Measurements from ENCODE around the gene HMGB3.
A peak's percentile ranks its signal among the peaks of the same experiment; 100 is the strongest.

The HMGB3 gene

GRCh38 chrX:150982788-150983520, at the start of gene HMGB3:
Gene HMGB3 (plus strand): TSS chrX:150983335. CDS start chrX:150985600, 2,265 bp downstream.
- Histone ChIP-seq H3K4me3 (ENCODE audit: low read depth in 1 of 2, low read length in 2 of 2) (peak within 1 kb of the TSS; percentile 56 to 68), H3K36me3 (ENCODE audit: control insufficient read depth in 1 of 2, insufficient read depth in 2 of 2, low read length in 2 of 2) (no peaks in the 10 kb centered on the region), H3K27ac (ENCODE audit: low read length) (no peak within 1 kb of the TSS), H3K27me3 (ENCODE audit: low read depth, low read length) (no peaks in the 10 kb centered on the region), H3K4me1 (ENCODE audit: control insufficient read depth in 1 of 2, insufficient read depth in 2 of 2, low read length in 2 of 2) (no peaks in the 10 kb centered on the region), H3K9me3 (ENCODE audit: control insufficient read depth in 1 of 2, low read length in 2 of 2) (no peaks in the 10 kb centered on the region)

- no peak overlapping the region for H3K27ac ChIP-seq (ENCODE audit: low read length)
- H3K4me3 ChIP-seq (ENCODE audit: low read depth in 1 of 2, low read length in 2 of 2) = no peak overlapping the region
- H3K9me3 ChIP-seq (ENCODE audit: control insufficient read depth in 1 of 2, low read length in 2 of 2) = no peaks in the 10 kb centered on the region
- no peaks in the 10 kb centered on the region for H3K36me3 ChIP-seq (ENCODE audit: control insufficient read depth in 1 of 2, insufficient read depth in 2 of 2, low read length in 2 of 2)
- H3K27me3 ChIP-seq (ENCODE audit: low read depth, low read length) = no peaks in the 10 kb centered on the region
- no peaks in the 10 kb centered on the region for H3K4me1 ChIP-seq (ENCODE audit: control insufficient read depth in 1 of 2, insufficient read depth in 2 of 2, low read length in 2 of 2)
Observed at GRCh38 chrX:150933945-150934350, 49.2 kb upstream of the HMGB3 start.

- H3K27ac ChIP-seq (ENCODE audit: low read length) = no peak overlapping the region
Observed at GRCh38 chrX:150934453-150934852, 48.7 kb upstream of the HMGB3 start.

GRCh38 chrX:150935467-150935866, 47.7 kb upstream of the HMGB3 start:
- no peak overlapping the region for H3K4me3 ChIP-seq (ENCODE audit: low read depth in 1 of 2, low read length in 2 of 2)
- no peaks in the 10 kb centered on the region for H3K4me1 ChIP-seq (ENCODE audit: control insufficient read depth in 1 of 2, insufficient read depth in 2 of 2, low read length in 2 of 2)
- H3K36me3 ChIP-seq (ENCODE audit: control insufficient read depth in 1 of 2, insufficient read depth in 2 of 2, low read length in 2 of 2) = no peaks in the 10 kb centered on the region
- H3K9me3 ChIP-seq (ENCODE audit: control insufficient read depth in 1 of 2, low read length in 2 of 2) = no peaks in the 10 kb centered on the region
- H3K27me3 ChIP-seq (ENCODE audit: low read depth, low read length) = no peaks in the 10 kb centered on the region
- H3K27ac ChIP-seq (ENCODE audit: low read length) = no peak overlapping the region

More at GRCh38 chrX:150934453-150934852, 48.7 kb upstream of the HMGB3 start:
- Histone ChIP-seq H3K36me3 (ENCODE audit: control insufficient read depth in 1 of 2, insufficient read depth in 2 of 2, low read length in 2 of 2) (no peaks in the 10 kb centered on the region), H3K4me1 (ENCODE audit: control insufficient read depth in 1 of 2, insufficient read depth in 2 of 2, low read length in 2 of 2) (no peaks in the 10 kb centered on the region), H3K4me3 (ENCODE audit: low read depth in 1 of 2, low read length in 2 of 2) (no peak overlapping the region), H3K27me3 (ENCODE audit: low read depth, low read length) (no peaks in the 10 kb centered on the region), H3K9me3 (ENCODE audit: control insufficient read depth in 1 of 2, low read length in 2 of 2) (no peaks in the 10 kb centered on the region)

GRCh38 chrX:150936556-150936955, 46.6 kb upstream of the HMGB3 start:
- Histone ChIP-seq H3K4me1 (ENCODE audit: control insufficient read depth in 1 of 2, insufficient read depth in 2 of 2, low read length in 2 of 2) (no peaks in the 10 kb centered on the region), H3K36me3 (ENCODE audit: control insufficient read depth in 1 of 2, insufficient read depth in 2 of 2, low read length in 2 of 2) (no peaks in the 10 kb centered on the region), H3K9me3 (ENCODE audit: control insufficient read depth in 1 of 2, low read length in 2 of 2) (no peaks in the 10 kb centered on the region), H3K27ac (ENCODE audit: low read length) (no peak overlapping the region), H3K4me3 (ENCODE audit: low read depth in 1 of 2, low read length in 2 of 2) (no peak overlapping the region), H3K27me3 (ENCODE audit: low read depth, low read length) (no peaks in the 10 kb centered on the region)

GRCh38 chrX:150940844-150941495, 42.2 kb upstream of the HMGB3 start:
- no peak overlapping the region for H3K4me3 ChIP-seq (ENCODE audit: low read depth in 1 of 2, low read length in 2 of 2)
- no peaks in the 10 kb centered on the region for H3K36me3 ChIP-seq (ENCODE audit: control insufficient read depth in 1 of 2, insufficient read depth in 2 of 2, low read length in 2 of 2)
- H3K27ac ChIP-seq (ENCODE audit: low read length) = no peak overlapping the region
- H3K9me3 ChIP-seq (ENCODE audit: control insufficient read depth in 1 of 2, low read length in 2 of 2) = no peaks in the 10 kb centered on the region
- H3K4me1 ChIP-seq (ENCODE audit: control insufficient read depth in 1 of 2, insufficient read depth in 2 of 2, low read length in 2 of 2) = no peaks in the 10 kb centered on the region
- H3K27me3 ChIP-seq (ENCODE audit: low read depth, low read length) = no peaks in the 10 kb centered on the region

GRCh38 chrX:150941580-150941979, 41.6 kb upstream of the HMGB3 start:
- Histone ChIP-seq H3K36me3 (ENCODE audit: control insufficient read depth in 1 of 2, insufficient read depth in 2 of 2, low read length in 2 of 2) (no peaks in the 10 kb centered on the region), H3K27ac (ENCODE audit: low read length) (no peak overlapping the region), H3K27me3 (ENCODE audit: low read depth, low read length) (no peaks in the 10 kb centered on the region), H3K9me3 (ENCODE audit: control insufficient read depth in 1 of 2, low read length in 2 of 2) (no peaks in the 10 kb centered on the region), H3K4me3 (ENCODE audit: low read depth in 1 of 2, low read length in 2 of 2) (no peak overlapping the region), H3K4me1 (ENCODE audit: control insufficient read depth in 1 of 2, insufficient read depth in 2 of 2, low read length in 2 of 2) (no peaks in the 10 kb centered on the region)

GRCh38 chrX:150942942-150943594, 40.1 kb upstream of the HMGB3 start:
- H3K4me3 ChIP-seq (ENCODE audit: low read depth in 1 of 2, low read length in 2 of 2) = no peak overlapping the region
- no peaks in the 10 kb centered on the region for H3K27me3 ChIP-seq (ENCODE audit: low read depth, low read length)
- no peaks in the 10 kb centered on the region for H3K4me1 ChIP-seq (ENCODE audit: control insufficient read depth in 1 of 2, insufficient read depth in 2 of 2, low read length in 2 of 2)
- H3K27ac ChIP-seq (ENCODE audit: low read length) = no peak overlapping the region
- H3K9me3 ChIP-seq (ENCODE audit: control insufficient read depth in 1 of 2, low read length in 2 of 2) = no peaks in the 10 kb centered on the region
- H3K36me3 ChIP-seq (ENCODE audit: control insufficient read depth in 1 of 2, insufficient read depth in 2 of 2, low read length in 2 of 2) = no peaks in the 10 kb centered on the region

GRCh38 chrX:150944233-150944632, 38.9 kb upstream of the HMGB3 start:
- Histone ChIP-seq H3K9me3 (ENCODE audit: control insufficient read depth in 1 of 2, low read length in 2 of 2) (no peaks in the 10 kb centered on the region), H3K36me3 (ENCODE audit: control insufficient read depth in 1 of 2, insufficient read depth in 2 of 2, low read length in 2 of 2) (no peaks in the 10 kb centered on the region), H3K27ac (ENCODE audit: low read length) (no peak overlapping the region), H3K4me1 (ENCODE audit: control insufficient read depth in 1 of 2, insufficient read depth in 2 of 2, low read length in 2 of 2) (no peaks in the 10 kb centered on the region), H3K4me3 (ENCODE audit: low read depth in 1 of 2, low read length in 2 of 2) (no peak overlapping the region), H3K27me3 (ENCODE audit: low read depth, low read length) (no peaks in the 10 kb centered on the region)

- no peaks in the 10 kb centered on the region for H3K4me1 ChIP-seq (ENCODE audit: control insufficient read depth in 1 of 2, insufficient read depth in 2 of 2, low read length in 2 of 2)
- no peaks in the 10 kb centered on the region for H3K27me3 ChIP-seq (ENCODE audit: low read depth, low read length)
- H3K4me3 ChIP-seq (ENCODE audit: low read depth in 1 of 2, low read length in 2 of 2) = no peak overlapping the region
- no peaks in the 10 kb centered on the region for H3K9me3 ChIP-seq (ENCODE audit: control insufficient read depth in 1 of 2, low read length in 2 of 2)
- H3K36me3 ChIP-seq (ENCODE audit: control insufficient read depth in 1 of 2, insufficient read depth in 2 of 2, low read length in 2 of 2) = no peaks in the 10 kb centered on the region
- H3K27ac ChIP-seq (ENCODE audit: low read length) = no peak overlapping the region
Observed at GRCh38 chrX:150954951-150955350, 28.2 kb upstream of the HMGB3 start.

- H3K27me3 ChIP-seq (ENCODE audit: low read depth, low read length) = no peaks in the 10 kb centered on the region
- H3K36me3 ChIP-seq (ENCODE audit: control insufficient read depth in 1 of 2, insufficient read depth in 2 of 2, low read length in 2 of 2) = no peaks in the 10 kb centered on the region
- H3K27ac ChIP-seq (ENCODE audit: low read length) = no peak overlapping the region
- no peak overlapping the region for H3K4me3 ChIP-seq (ENCODE audit: low read depth in 1 of 2, low read length in 2 of 2)
- no peaks in the 10 kb centered on the region for H3K9me3 ChIP-seq (ENCODE audit: control insufficient read depth in 1 of 2, low read length in 2 of 2)
- H3K4me1 ChIP-seq (ENCODE audit: control insufficient read depth in 1 of 2, insufficient read depth in 2 of 2, low read length in 2 of 2) = no peaks in the 10 kb centered on the region
Observed at GRCh38 chrX:150955590-150955989, 27.5 kb upstream of the HMGB3 start.

Data from muscle layer of duodenum (tissue), 2 donors.